ENCODE results near the gene LAMA1.

- no peak for TF ChIP-seq POLR2AphosphoS5 (IDR thresholded peaks at IDR 0.05)
- no peak for TF ChIP-seq POLR2A (IDR thresholded peaks at IDR 0.05)
Measured at GRCh38 chr18:7104649-7105048, 12.9 kb downstream of the LAMA1 start.
